Lung microvascular endothelial cell (primary cell): Measurements from ENCODE around the gene DLL3. TPM values are rescaled to one million over a fixed set of nuclear protein-coding genes. Genes with fewer than 3 reads are reported as not detected.

Source experiments
- DNase-seq, 2 donors: peaks; one replicate each; pipeline versions ENCODE4 v3.0.0 to v3.0.0-alpha.2; 2010; ENCODE audit warnings: low read depth in 2 of 2
- total RNA-seq: library from RNA; depleted of rRNA; stranded (reverse); fragments of >200 nt; gene quantifications from 2 replicates; pipeline ENCODE4 v1.2.1, GENCODE V29; 2014

DLL3 gene
- total RNA-seq, 1 donor from 2014 or later = under 0.01 TPM

- no peak for DNase-seq
These were observed 54.4 kb downstream of the DLL3 start for GRCh38 chr19:39553082-39553652.

- no peak for DNase-seq
These were observed 56.1 kb downstream of the DLL3 start for GRCh38 chr19:39554701-39555311.

DNA sequence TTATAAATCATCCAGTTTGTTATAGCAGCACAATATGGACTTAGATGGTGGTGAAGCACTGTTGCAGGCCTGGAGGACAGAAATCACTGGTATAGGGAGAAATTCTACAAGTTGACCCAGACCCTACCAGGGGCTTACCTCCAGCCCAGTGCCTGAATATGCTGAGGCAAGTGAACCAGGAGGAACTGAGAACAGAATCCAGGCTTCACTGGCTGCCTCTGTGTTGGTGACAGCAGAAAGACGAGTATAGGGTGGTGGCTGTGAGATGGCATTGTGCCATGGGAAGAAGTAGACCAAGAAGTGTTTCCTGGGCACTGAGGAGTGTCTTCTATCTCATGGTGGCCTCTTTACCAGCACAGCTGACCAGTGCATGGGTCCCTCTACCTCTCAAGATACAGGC, 57.1 kb downstream of the DLL3 start:
- DNase-seq = no peak

Other genes starting within 250 kb of the DLL3 start
- not detected in 2 replicates for gene IFNL2, start 230.6 kb upstream of the DLL3 start, total RNA-seq
- not detected in 2 replicates for gene IFNL1, start 202.5 kb upstream of the DLL3 start, total RNA-seq
- gene LRFN1, start 178.1 kb upstream of the DLL3 start, total RNA-seq = 0.44 and 0.60 TPM in 2 replicates
- 173 and 220 TPM in 2 replicates for gene GMFG, start 162.9 kb upstream of the DLL3 start, total RNA-seq
- gene SAMD4B, start 156.5 kb upstream of the DLL3 start, total RNA-seq = 20.7 and 21.8 TPM in 2 replicates
- 20.5 and 23.6 TPM in 2 replicates for gene PAF1, start 107.8 kb upstream of the DLL3 start, total RNA-seq
- 11.1 and 13.5 TPM in 2 replicates for gene MED29, start 107.6 kb upstream of the DLL3 start, total RNA-seq
- 0.44 and 4.0 TPM in 2 replicates for gene ZFP36, start 92.1 kb upstream of the DLL3 start, total RNA-seq
- gene PLEKHG2, start 86.3 kb upstream of the DLL3 start, total RNA-seq = 10.1 and 10.5 TPM in 2 replicates
- 200 and 211 TPM in 2 replicates for gene RPS16, start 63.0 kb upstream of the DLL3 start, total RNA-seq
- gene SUPT5H, start 53.4 kb upstream of the DLL3 start, total RNA-seq = 26.6 and 39.3 TPM in 2 replicates
- gene TIMM50, start 18.1 kb upstream of the DLL3 start, total RNA-seq = 40.9 and 41.4 TPM in 2 replicates
- gene SELENOV, start 16.2 kb downstream of the DLL3 start, total RNA-seq = not detected in 2 replicates
- 2.0 and 2.4 TPM in 2 replicates for gene EID2B, start 33.9 kb downstream of the DLL3 start, total RNA-seq
- 12.9 and 14.3 TPM in 2 replicates for gene EID2, start 41.2 kb downstream of the DLL3 start, total RNA-seq
- not detected in 2 replicates for gene LGALS13, start 103.6 kb downstream of the DLL3 start, total RNA-seq
- not detected in 2 replicates for gene LGALS16, start 157.0 kb downstream of the DLL3 start, total RNA-seq
- gene LGALS14, start 205.5 kb downstream of the DLL3 start, total RNA-seq = not detected in 2 replicates
- gene CLC, start 239.1 kb downstream of the DLL3 start, total RNA-seq = not detected in 2 replicates